Activated T-helper 1 cell treated with anti-CD3 and anti-CD28 coated beads, Interleukin-2, amount 50 U/mL, for 16 hours (primary cell): ENCODE results near the gene TMEM250.
"Not testable (repeated sequence)": the region's sequence is repeated elsewhere in the genome, so short reads cannot be mapped to it uniquely, and the experiment has no call there.

Experiments
- DNase-seq, 2 donors: peaks; one replicate each; pipeline ENCODE4 v3.0.0-alpha.2; 2020; ENCODE audit warnings: low read depth in 1 of 2, low spot score in 1 of 2

Gene TMEM250, protein sequence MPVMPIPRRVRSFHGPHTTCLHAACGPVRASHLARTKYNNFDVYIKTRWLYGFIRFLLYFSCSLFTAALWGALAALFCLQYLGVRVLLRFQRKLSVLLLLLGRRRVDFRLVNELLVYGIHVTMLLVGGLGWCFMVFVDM

DNA sequence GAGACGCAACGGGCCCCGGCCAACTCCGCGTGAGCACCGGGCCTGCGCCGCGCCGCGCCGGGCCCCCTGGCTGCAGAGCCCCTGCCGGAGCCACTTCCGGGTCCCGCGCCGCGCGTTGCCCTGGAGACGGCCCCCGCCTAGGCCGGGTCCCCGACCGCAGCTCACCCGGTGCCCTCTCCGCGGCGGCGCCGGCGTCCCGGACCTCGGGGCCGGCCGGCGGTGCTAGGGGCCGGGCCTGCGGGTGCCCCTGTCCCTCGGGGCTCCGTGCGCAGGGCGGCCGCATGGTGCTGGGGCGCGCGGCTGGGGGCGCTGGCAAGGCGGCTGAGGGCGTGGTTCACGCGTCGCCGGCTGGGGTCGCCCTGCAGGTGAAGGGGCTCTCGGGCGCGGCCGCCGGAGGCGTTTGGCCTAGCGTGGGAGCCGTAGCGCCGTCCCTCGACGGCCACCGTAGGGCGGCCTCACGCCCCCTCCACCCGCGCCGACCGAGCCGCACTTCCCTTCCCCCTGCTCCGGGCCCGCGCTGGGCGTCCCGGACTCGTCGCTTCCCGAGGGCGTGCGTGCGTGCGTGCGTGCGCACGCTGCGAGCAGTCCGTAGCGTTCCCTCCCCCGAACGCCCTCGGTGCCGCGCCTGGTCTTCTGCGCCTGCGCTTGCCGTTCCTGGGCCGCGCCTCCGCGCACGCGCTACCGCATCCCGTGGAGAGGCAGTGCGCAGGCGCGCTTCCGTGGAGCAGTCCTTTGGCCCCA, at the start of gene TMEM250:
Gene TMEM250, minus strand, starts transcription at position 556 of the 741 bp plus-strand sequence. CDS start 1,975 bp downstream, outside the sequence.
- DNase-seq: peak; percentile 92 to 97

DNA sequence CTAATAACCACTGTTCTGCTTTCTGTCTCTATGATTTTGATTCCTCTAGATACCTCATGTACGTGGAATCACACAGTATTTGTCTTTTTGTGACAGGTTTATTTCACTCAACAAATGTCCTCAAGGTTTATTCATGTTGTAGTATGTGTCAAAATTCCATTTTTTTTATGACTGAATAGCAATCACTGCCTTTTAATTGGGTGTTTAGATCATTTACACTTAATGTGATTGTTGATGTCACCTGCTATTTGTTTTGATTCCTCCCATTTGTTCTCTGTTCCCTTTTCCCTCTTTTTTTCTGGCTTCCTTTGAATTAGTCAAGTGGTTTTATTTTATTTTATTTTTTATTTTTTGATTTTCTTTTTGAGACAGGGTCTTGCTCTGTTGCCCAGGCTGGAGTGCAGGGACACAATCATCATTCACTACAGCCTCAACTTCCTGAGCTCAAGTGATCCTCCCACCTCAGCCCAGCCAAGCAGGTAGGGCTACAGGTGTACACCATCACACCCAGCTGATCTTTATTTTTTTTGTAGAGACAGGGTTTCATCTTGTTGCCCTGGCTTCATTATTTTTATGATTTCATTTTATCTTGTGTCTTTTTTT, 44.7 kb upstream of the TMEM250 start:
- no peak for DNase-seq

DNA sequence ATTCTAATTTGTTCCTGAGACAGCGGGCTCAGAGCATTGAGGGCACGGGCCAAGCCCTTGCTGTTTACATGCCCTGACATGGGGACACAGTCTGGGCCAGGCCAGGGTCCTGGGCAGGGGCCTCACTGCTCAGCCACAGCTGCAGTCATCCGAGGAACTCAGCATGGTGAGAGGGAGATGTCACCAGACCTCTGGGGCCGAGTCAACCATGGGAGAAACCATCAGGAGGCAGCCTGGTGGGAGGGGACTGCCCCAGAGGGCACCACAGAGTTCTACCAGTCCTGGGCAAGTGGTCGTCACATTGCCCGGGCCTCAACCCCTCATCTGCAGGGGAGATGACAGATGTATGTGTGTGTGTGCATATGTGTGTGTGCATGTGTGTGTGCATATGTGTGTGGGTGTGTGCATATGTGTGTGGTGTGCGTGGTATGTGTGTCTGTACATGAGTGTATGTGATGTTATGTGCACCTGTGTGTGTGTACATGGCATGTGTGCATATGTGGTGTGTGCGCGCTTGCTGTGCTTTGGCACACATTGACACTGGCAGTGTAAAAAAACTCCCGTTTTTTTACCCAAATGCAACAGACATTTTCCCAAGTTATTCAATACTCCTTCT, 42.4 kb upstream of the TMEM250 start:
- no peak for DNase-seq

DNA sequence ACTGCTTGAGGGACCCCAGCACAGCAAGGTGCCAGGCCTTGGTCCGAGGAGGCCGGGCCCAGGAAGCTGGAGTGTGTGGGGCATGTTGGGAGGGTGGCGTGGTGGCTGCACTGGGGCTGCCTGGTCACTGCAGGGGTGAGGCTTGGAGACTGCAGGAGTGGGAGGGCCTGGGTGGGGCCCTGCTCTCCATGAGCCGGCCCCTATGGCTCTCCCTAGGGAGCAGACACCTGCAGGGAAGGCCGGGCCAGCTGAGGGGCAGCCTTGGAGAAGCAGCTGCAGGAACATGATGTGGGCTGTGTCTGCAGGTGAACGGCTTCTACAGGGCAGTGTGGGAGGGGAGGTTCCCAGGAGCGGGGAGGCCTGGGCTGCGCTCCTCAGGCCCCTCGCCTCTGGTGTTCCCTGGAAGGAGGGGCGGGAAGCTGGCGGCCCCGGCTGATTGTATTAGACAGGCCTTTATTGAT, 41.7 kb upstream of the TMEM250 start:
- DNase-seq: no peak

DNA sequence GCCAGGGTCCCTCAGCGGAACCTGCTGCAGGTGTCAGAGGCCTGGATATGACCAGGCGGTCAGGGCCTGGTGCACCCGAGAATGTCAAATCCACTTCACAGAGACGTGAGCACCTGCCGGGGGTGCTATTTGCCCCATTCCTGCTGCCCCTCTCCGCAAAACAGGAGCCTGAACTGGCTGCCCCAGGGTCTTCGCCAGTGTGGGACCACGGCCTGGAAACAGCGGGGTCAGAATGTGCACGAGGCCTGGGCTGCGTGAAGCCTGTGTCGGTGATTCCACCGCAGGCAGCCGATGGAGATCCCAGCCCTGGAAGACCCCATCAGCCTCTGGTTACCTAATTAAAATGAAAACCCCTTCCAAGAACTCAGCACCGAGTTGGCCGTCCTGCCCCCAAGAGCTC, 41.2 kb upstream of the TMEM250 start:
- DNase-seq: no peak

DNA sequence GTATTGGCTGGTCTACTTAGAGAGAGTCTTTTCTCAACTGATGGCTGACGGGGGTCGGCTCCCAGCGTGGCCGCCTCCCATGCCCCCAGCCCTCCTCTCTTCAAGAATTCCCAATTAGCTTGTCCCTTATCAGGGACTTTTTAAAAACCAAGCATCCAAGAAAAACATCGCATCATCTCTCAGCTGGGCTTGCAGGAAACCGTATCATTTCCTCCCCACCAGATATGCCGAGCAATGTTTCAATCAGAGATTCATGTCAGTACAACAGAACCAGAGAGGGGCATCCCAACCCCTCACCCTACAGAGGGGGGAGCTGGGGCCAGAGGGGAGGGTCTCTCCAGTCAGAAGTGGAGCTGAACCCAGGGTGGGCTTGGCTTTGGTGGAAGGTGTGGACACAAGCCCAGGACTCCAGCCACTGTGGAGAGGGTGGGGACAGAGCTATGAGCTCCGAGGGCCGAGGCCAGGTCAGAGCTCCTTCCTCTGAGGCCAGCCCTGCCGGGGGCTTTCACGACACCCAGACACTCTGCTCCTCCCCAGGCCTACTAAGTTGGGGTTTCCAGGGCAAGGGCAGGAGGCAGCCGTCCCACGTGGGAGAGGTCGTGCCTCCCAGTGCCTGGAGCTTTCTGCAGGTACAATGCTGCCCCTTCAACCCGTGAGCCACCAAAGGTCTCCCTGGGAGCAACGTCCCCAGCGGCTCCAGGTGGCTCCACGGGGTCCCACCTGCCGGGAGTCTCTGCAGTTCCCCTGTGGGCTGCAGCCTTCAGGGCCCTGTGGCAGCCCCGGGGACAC, 39.0 kb upstream of the TMEM250 start:
- DNase-seq: no peak

DNA sequence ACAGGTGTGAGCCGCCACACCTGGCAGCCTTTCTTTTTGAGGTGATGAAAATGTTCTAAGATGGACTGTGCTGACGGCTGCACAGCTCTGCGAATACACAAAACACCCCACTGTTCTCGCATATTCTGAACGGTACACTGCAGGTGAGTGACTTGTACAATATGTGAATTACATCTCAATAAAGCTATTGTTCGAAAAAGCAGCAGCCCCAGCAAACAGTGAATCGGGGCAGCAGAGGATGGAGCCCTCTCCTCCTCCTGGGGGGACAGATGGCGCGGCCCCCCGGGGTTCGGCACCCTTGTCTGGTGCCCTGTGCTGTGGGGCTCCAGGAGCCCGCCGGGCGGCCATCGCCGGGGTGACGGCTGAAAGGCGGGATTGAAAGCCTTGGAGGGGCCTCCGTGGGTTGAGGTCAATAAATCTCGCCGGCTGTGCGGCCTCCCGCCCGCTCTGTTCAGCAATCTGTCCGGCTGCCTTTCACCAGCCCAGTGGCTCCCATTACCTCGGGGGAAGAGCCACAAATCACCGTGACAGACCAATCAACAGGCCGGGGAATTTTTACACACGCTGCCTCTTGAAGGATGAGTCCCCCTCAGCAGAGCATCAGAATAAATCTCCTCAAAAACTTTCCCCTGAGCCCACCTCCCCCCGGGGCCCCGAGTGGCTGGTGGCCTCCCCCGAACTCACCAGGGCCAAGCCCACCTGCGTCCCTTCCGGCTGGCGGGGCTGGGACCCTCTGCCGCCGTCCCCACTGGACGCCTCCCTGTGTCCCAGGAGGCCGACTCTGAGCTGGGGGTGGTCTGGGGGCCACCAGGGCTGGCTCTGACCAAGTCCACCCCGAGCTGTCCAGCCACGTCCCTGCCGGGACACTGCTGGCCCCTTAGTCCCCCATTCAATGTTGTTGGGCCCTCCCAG, 37.8 kb upstream of the TMEM250 start:
- DNase-seq: no peak

DNA sequence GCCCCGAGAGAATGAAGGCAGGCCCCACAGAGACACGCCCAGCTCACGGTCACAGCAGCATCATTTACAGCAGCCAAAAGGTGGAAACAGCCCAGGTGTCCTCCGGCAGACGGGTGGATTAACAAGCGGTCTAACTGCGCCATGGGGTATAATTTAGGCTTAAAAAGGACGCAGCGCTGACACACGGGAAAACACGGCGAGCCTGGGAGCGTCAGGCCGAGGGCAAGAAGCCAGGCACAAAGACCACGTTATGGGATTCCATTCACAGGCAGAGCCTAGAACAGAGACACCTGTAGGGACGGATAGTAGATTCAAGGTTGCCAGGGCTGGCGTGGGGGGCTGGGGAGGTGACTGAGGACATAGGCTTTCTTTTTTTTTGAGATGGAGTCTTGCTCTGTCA, 36.9 kb upstream of the TMEM250 start:
- no peak for DNase-seq

DNA sequence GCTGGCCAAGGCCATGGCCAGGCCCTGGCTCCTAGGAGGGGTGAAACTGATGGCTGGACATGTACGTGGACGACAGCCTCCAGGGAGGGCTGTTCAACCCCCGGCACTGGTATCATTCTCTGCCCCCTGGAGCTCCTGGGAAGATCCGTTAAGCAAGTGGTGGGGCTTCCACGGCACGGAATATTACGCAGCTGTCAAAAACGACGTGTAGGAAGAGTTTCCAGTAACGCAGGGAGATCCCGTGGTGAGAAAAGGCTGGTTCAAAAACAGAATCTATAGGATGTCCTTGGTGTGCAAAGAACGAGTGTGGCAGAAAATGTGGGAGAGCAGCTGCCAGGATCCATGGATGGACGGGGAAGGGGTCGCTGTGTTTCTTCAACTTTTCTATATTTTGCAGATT, 36.3 kb upstream of the TMEM250 start:
- no peak for DNase-seq

DNA sequence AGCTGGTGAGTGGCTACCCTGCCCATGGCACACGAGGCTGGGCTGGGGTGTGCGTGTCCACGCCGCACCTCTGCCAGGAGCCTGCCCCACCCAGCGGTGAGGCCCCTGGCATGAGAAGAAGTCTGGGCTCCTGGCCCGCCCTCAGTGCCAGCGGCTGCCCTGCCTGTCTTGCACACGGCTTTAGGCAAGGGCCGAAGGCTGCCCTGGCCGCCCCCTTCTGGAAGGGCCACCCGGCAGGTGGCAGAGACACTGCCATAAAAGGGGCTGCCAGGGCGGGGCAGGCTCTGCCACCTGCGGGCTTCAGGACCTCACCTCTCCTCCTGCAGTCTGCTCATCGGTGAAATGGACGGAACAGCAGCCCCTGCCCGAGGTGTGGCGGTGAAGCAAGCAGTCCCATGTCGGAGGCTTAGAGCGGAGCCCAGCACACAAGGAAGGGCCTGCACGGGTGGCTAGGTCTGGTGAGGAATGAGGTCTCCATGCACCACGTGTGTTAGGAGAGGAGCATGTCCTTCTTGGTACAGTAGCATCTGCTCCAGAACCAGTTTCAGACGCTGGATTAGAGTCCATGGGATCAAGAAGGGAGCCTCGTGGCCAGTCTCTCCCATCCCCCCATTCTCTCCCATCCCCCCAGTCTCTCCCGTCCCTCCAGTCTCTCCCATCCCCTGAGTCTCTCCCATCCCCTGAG, 34.8 kb upstream of the TMEM250 start:
- no peak for DNase-seq

DNA sequence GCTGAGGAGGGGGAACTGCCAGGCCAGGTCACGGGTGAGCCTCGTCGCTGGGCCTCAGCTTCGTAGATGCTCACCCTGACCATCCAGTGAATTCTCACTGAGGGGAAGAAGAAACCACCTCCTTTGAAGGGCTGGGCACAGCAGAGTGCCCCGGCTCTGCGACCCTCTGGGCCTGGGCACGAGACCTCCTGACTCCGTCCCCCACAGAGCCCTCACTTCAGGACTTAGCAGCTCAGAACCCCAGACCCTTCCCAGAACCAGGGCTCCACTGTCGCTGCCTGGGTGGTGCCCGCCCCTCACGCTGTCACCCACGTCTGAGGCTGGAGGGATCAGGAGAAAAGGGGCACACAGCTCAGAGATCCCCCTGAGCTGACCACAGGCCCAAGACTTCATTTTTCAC, 34.3 kb upstream of the TMEM250 start:
- DNase-seq: no peak

DNA sequence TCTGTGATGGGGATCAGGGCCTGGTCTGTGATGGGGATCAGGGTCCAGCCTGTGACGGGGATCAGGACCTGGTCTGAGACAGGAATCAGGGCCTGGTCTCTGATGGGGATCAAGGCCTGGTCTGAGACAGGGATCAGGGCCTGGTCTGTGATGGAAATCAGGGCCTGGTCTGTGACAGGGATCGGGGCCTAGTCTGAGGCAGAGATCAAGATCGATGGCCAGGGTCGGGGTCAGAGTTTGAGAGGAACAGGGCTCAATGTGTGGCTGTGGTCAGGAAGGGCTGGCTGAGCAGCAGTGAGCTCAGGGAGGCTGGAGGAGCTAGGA, 33.8 kb upstream of the TMEM250 start:
- DNase-seq: no peak

DNA sequence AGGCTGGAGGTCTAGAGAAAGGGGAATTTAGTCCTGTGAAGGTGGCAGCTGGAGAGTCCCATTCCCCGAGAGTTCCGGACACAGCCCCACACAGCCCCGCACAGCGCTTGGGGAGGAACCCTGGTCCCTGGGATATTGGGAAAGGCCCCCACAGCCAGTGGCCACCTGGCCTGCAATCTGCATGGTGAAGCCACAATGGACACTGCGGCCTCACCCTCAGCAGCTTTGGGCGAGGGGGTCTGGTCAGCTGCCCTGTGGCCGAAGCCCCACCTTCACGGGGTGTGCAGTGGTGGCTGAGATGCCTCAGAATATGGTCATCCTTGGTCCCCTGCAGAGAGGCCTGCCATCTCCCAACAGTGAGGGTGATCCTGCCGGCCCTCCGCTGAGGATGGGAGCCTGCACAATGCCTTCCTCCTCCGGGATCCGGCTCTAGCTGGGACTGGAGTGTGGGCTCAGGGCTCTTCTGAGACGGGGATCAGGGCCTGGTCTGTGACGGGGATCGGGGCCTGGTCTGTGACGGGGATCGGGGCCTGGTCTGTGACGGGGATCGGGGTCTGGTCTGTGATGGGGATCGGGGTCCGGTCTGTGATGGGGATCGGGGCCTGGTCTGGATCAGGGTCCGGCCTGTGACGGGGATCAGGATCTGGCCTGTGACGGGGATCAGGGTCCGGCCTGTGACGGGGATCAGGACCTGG, 33.3 kb upstream of the TMEM250 start:
- DNase-seq: no peak

DNA sequence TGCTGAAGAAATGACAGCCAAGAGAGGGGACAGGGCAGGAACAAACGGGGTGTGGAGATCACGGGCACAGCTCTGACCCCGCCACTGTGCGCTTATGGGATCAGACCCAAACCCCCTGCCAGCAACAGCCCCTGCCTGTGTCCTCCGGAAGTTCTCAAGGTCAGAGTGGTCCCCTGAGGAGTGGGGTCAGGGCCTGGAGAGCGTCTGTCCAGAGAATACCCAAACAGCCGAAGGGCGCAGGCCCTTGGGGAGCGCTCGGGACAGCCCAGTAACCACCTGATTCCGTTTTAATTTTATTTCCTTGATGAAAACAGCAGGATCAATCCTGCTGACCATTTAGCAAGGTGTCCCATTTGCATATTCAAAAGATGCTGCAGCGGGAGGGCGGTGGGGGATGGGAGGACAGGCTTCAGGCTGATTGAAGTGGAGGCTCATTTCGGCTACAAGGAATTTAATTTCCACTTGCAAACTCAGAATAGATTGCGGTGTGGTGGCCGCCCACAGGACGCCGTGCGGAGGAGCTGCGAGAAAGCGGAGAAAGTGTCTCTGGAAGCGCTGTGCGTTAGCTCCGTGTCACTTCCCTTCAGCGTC, 32.6 kb upstream of the TMEM250 start:
- no peak for DNase-seq

DNA sequence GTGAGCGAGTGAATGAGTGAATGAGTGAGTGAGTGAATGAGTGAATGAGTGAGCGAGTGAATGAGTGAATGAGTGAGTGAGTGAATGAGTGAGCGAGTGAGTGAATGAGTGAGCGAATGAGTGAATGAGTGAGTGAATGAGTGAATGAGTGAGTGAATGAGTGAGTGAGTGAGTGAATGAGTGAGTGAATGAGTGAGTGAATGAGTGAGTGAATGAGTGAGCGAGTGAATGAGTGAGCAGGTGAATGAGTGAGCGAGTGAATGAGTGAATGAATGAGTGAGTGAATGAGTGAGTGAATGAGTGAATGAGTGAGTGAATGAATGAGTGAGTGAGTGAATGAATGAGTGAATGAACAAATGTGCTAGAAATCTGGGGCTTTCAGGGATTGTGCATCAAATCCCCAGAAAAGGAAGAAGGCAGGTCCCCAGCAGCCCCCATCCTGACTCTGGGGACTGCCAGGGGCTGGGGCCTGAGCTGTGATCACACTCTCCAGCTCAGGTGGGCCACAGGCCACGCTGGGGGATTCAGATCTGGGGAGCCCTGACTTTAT, 32.1 kb upstream of the TMEM250 start:
- DNase-seq: not testable (repeated sequence)

DNA sequence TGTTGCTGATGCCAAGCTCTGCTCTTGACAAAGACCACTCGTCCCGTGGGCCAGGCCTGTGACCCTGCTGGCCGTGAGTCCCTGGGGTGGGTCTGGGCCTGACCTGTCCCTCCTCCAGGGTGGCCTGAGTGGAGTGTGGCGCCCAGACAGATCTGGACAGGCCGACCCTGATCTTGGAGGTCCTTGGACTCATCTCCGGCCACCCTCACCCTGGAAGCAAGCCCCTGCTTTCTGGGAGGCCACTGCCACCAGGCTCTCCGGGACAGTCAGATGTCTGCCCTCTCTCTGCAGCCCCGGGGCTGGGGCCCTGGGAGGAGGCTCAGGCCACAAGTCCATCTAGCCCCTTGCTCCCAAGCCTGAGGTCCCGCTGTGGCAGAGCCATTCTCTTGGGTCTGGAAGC, 31.2 kb upstream of the TMEM250 start:
- no peak for DNase-seq

DNA sequence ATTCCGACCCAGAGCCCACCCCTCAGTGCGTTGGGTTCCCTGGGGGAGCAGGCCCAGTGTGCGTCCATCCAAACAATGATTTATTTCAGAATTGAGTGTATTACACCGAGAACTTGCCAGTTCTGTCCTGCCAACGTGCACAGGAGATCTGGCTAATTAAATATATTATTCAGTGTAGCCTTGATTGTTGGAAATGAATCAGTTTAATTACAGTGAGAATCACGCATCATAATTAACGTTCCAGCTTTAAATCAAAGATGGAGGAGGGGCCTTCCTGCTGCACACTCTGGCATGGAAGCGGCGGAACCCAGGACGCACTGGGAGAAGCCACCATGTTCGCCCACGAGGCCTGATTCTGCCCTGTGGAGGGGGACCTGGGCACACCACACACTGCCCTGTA, 30.7 kb upstream of the TMEM250 start:
- DNase-seq: no peak

DNA sequence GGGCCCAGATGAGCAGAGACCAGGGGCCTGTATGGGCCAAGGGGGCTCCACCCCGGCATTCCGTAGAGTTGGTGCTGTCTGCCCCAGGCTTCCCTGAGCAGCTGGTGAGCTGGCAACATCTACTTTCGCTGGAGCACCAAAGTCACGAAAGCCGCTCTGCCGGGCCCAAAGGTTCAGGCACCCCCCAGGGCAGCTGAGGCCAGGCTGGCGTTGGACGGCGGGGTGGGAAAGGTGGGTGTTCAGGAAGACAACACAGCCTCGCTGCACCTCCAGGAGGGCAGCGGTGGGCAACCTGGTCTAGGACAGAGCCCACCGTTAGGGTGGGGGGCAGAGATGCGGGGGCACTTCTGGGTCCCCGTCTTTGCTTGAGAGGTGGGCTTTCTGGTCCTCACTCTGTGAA, 30.1 kb upstream of the TMEM250 start:
- DNase-seq: no peak
